Skeletal muscle satellite cell (primary cell): ENCODE results near the gene FN1.

Experiments
- H3K27me3 ChIP-seq: 2 replicates; pipeline ENCODE4 v1.7.0; 2013; ENCODE audit warnings: low read length; ENCODE audit not compliant: control insufficient read depth, insufficient read depth
- H3K36me3 ChIP-seq: 2 replicates; pipeline ENCODE4 v1.7.0; 2013; ENCODE audit warnings: mild to moderate bottlenecking, control low read depth, low read length; ENCODE audit not compliant: insufficient read depth
- H3K4me1 ChIP-seq: 2 replicates; pipeline ENCODE4 v1.7.0; 2013; ENCODE audit warnings: low read length; ENCODE audit not compliant: control insufficient read depth, insufficient read depth
- H3K4me2 ChIP-seq: 2 replicates; pipeline ENCODE4 v1.7.0; 2013; ENCODE audit warnings: mild to moderate bottlenecking, low read length
- H3K4me3 ChIP-seq: 2 replicates; pipeline ENCODE4 v1.7.0; 2013; ENCODE audit warnings: low read length
- H3K9ac ChIP-seq: 2 replicates; pipeline ENCODE4 v1.7.0; 2013; ENCODE audit warnings: mild to moderate bottlenecking, low read depth, low read length, moderate library complexity
- H3K9me3 ChIP-seq: replicated peaks from 2 replicates; pipeline ENCODE4 v1.7.0; 2013; ENCODE audit warnings: mild to moderate bottlenecking, control low read depth, low read length

FN1 gene

GRCh38 chr2:215390550-215390913, 45.3 kb downstream of the FN1 start:
- peaks cover 93% of the 10 kb centered on the region for H3K36me3 ChIP-seq
- H3K9me3 ChIP-seq = no peaks in the 10 kb centered on the region
- H3K4me2 ChIP-seq = no peak overlapping the region

GRCh38 chr2:215388002-215388728, 47.7 kb downstream of the FN1 start:
- H3K27me3 ChIP-seq = no peaks in the 10 kb centered on the region
- H3K4me2 ChIP-seq = no peak overlapping the region
- H3K9me3 ChIP-seq = no peaks in the 10 kb centered on the region
- H3K9ac ChIP-seq = no peak overlapping the region
- peaks cover 89% of the 10 kb centered on the region for H3K36me3 ChIP-seq
- no peak overlapping the region for H3K4me3 ChIP-seq
- no peaks in the 10 kb centered on the region for H3K4me1 ChIP-seq

More at GRCh38 chr2:215390550-215390913, 45.3 kb downstream of the FN1 start:
- Histone ChIP-seq H3K9ac (no peak overlapping the region), H3K4me1 (peaks cover 6% of the 10 kb centered on the region), H3K27me3 (no peaks in the 10 kb centered on the region), H3K4me3 (no peak overlapping the region)

- Histone ChIP-seq H3K4me2 (no peak overlapping the region), H3K4me3 (no peak overlapping the region), H3K4me1 (no peaks in the 10 kb centered on the region), H3K27me3 (no peaks in the 10 kb centered on the region), H3K9me3 (no peaks in the 10 kb centered on the region), H3K9ac (no peak overlapping the region), H3K36me3 (peaks cover 89% of the 10 kb centered on the region)
Measured at GRCh38 chr2:215386566-215386965, 49.3 kb downstream of the FN1 start.

GRCh38 chr2:215384710-215385109, 51.2 kb downstream of the FN1 start:
- Histone ChIP-seq H3K9me3 (no peaks in the 10 kb centered on the region), H3K36me3 (peaks cover 89% of the 10 kb centered on the region), H3K4me2 (no peak overlapping the region), H3K4me3 (no peak overlapping the region), H3K4me1 (no peaks in the 10 kb centered on the region), H3K9ac (no peak overlapping the region), H3K27me3 (no peaks in the 10 kb centered on the region)

- Histone ChIP-seq H3K36me3 (peaks cover 92% of the 10 kb centered on the region), H3K27me3 (no peaks in the 10 kb centered on the region), H3K4me2 (no peak overlapping the region), H3K9ac (no peak overlapping the region), H3K4me1 (no peaks in the 10 kb centered on the region), H3K9me3 (no peaks in the 10 kb centered on the region), H3K4me3 (no peak overlapping the region)
Measured at GRCh38 chr2:215383652-215384279, 52.1 kb downstream of the FN1 start.

GRCh38 chr2:215382480-215382879, 53.4 kb downstream of the FN1 start:
- Histone ChIP-seq H3K36me3 (peaks cover 91% of the 10 kb centered on the region), H3K4me3 (no peak overlapping the region), H3K4me1 (no peaks in the 10 kb centered on the region), H3K9ac (no peak overlapping the region), H3K9me3 (no peaks in the 10 kb centered on the region), H3K4me2 (no peak overlapping the region), H3K27me3 (no peaks in the 10 kb centered on the region)

GRCh38 chr2:215382011-215382410, 53.9 kb downstream of the FN1 start:
- H3K4me2 ChIP-seq = no peak overlapping the region
- H3K9me3 ChIP-seq = no peaks in the 10 kb centered on the region
- H3K36me3 ChIP-seq = peaks cover 91% of the 10 kb centered on the region
- no peaks in the 10 kb centered on the region for H3K4me1 ChIP-seq
- H3K4me3 ChIP-seq = no peak overlapping the region
- no peaks in the 10 kb centered on the region for H3K27me3 ChIP-seq
- no peak overlapping the region for H3K9ac ChIP-seq

- H3K4me3 ChIP-seq = no peak overlapping the region
- no peak overlapping the region for H3K9ac ChIP-seq
- H3K4me2 ChIP-seq = no peak overlapping the region
- no peaks in the 10 kb centered on the region for H3K9me3 ChIP-seq
- peaks cover 92% of the 10 kb centered on the region for H3K36me3 ChIP-seq
- H3K4me1 ChIP-seq = no peaks in the 10 kb centered on the region
- H3K27me3 ChIP-seq = no peaks in the 10 kb centered on the region
Measured at GRCh38 chr2:215380699-215381098, 55.2 kb downstream of the FN1 start.

GRCh38 chr2:215379948-215380347, 55.9 kb downstream of the FN1 start:
- Histone ChIP-seq H3K9me3 (no peaks in the 10 kb centered on the region), H3K9ac (no peak overlapping the region), H3K27me3 (no peaks in the 10 kb centered on the region), H3K4me1 (no peaks in the 10 kb centered on the region), H3K4me3 (no peak overlapping the region), H3K36me3 (peaks cover 98% of the 10 kb centered on the region), H3K4me2 (no peak overlapping the region)

GRCh38 chr2:215379039-215379438, 56.8 kb downstream of the FN1 start:
- H3K27me3 ChIP-seq = no peaks in the 10 kb centered on the region
- H3K9me3 ChIP-seq = no peaks in the 10 kb centered on the region
- no peak overlapping the region for H3K9ac ChIP-seq
- H3K4me2 ChIP-seq = no peak overlapping the region
- H3K4me1 ChIP-seq = no peaks in the 10 kb centered on the region
- H3K36me3 ChIP-seq = peaks cover 98% of the 10 kb centered on the region
- H3K4me3 ChIP-seq = no peak overlapping the region

- no peaks in the 10 kb centered on the region for H3K4me1 ChIP-seq
- H3K4me3 ChIP-seq = no peak overlapping the region
- no peak overlapping the region for H3K9ac ChIP-seq
- no peaks in the 10 kb centered on the region for H3K27me3 ChIP-seq
- H3K9me3 ChIP-seq = no peaks in the 10 kb centered on the region
- H3K36me3 ChIP-seq = peaks cover 96% of the 10 kb centered on the region
- H3K4me2 ChIP-seq = no peak overlapping the region
Measured at GRCh38 chr2:215378045-215378444, 57.8 kb downstream of the FN1 start.

GRCh38 chr2:215377283-215377682, 58.6 kb downstream of the FN1 start:
- Histone ChIP-seq H3K36me3 (peaks cover 96% of the 10 kb centered on the region), H3K4me1 (no peaks in the 10 kb centered on the region), H3K9ac (no peak overlapping the region), H3K9me3 (no peaks in the 10 kb centered on the region), H3K4me2 (no peak overlapping the region), H3K27me3 (no peaks in the 10 kb centered on the region), H3K4me3 (no peak overlapping the region)
